Stomach smooth muscle (tissue), 2 donors: ENCODE data around the gene GOLGB1.
"Not testable (repeated sequence)": the region's sequence is repeated elsewhere in the genome, so short reads cannot be mapped to it uniquely, and the experiment has no call there.

Experiments
- H3K27ac ChIP-seq: one replicate; pipeline ENCODE4 v1.7.0; 2013; ENCODE audit warnings: mild to moderate bottlenecking, low read length, inconsistent platforms
- H3K27me3 ChIP-seq, 2 donors: one replicate each; pipeline ENCODE4 v1.7.0; 2013; ENCODE audit warnings: low read length in 2 of 2; ENCODE audit not compliant: insufficient read depth in 2 of 2, control insufficient read depth in 1 of 2
- H3K36me3 ChIP-seq, 2 donors: one replicate each; pipeline ENCODE4 v1.7.0; 2013; ENCODE audit warnings: low read length in 2 of 2; ENCODE audit not compliant: control insufficient read depth in 2 of 2, insufficient read depth in 2 of 2
- H3K4me1 ChIP-seq: one replicate; pipeline ENCODE4 v1.7.0; 2013; ENCODE audit warnings: low read length; ENCODE audit not compliant: control insufficient read depth, insufficient read depth
- H3K4me3 ChIP-seq, 2 donors: one replicate each; pipeline ENCODE4 v1.7.0; 2013; ENCODE audit warnings: low read length in 2 of 2
- H3K9ac ChIP-seq, 2 donors: one replicate each; pipeline ENCODE4 v1.7.0; 2013; ENCODE audit warnings: low read length in 2 of 2, mild to moderate bottlenecking in 1 of 2
- H3K9me3 ChIP-seq, 2 donors: one replicate each; pipeline ENCODE4 v1.7.0; 2013; ENCODE audit warnings: low read length in 2 of 2; ENCODE audit not compliant: control insufficient read depth in 2 of 2
- donor health status: healthy.
- donor health status: Pancreatic carcinoma.

GOLGB1 gene, protein sequence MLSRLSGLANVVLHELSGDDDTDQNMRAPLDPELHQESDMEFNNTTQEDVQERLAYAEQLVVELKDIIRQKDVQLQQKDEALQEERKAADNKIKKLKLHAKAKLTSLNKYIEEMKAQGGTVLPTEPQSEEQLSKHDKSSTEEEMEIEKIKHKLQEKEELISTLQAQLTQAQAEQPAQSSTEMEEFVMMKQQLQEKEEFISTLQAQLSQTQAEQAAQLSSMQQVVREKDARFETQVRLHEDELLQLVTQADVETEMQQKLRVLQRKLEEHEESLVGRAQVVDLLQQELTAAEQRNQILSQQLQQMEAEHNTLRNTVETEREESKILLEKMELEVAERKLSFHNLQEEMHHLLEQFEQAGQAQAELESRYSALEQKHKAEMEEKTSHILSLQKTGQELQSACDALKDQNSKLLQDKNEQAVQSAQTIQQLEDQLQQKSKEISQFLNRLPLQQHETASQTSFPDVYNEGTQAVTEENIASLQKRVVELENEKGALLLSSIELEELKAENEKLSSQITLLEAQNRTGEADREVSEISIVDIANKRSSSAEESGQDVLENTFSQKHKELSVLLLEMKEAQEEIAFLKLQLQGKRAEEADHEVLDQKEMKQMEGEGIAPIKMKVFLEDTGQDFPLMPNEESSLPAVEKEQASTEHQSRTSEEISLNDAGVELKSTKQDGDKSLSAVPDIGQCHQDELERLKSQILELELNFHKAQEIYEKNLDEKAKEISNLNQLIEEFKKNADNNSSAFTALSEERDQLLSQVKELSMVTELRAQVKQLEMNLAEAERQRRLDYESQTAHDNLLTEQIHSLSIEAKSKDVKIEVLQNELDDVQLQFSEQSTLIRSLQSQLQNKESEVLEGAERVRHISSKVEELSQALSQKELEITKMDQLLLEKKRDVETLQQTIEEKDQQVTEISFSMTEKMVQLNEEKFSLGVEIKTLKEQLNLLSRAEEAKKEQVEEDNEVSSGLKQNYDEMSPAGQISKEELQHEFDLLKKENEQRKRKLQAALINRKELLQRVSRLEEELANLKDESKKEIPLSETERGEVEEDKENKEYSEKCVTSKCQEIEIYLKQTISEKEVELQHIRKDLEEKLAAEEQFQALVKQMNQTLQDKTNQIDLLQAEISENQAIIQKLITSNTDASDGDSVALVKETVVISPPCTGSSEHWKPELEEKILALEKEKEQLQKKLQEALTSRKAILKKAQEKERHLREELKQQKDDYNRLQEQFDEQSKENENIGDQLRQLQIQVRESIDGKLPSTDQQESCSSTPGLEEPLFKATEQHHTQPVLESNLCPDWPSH (N-terminal part only)

DNA sequence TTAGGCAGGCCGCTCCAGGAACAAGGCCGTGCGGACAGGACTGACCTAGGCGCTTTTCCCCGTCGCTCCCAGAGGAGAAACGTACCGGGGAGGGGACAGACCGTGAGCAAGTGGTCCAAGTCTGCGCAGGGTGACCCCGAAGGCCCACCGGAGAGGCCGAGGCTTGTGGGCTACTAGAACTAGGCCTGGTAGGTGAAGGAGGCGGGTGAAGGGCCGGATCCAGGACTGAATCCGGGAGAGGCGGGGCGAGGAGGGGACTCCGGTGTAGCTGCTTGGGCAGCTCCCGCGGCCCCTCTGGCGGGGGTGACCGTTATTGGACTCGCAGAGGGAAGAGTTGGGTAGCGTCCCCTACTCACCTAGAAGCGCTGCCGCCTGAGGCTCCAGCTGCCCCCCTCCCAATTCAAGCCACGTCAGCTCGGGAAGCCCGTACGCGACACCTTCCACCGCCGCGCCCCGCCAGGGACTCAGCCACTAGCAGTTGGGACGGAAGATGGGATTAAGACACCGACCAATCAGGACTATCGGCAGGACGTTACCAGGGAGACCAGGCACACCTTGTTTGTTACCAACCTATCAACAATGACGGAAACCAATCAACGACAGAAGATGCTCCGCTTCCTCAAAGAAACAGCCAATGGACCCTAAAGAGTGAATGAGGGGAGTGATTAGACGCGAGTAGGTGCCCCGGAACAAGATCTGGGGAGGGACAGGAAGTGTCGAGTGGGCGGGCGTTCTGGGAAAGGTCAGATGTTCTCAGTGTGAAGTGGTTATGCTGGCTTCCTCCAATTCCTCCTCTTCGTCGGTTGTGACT is at the start of gene GOLGB1:
Gene GOLGB1, minus strand, starts transcription at position 466 of the 811 bp plus-strand sequence. CDS start 18,770 bp downstream, outside the sequence.
- Histone ChIP-seq H3K4me3 (peak within 1 kb of the TSS; percentile 69 to 90), H3K9me3 (no peaks in the 10 kb centered on the region)

DNA sequence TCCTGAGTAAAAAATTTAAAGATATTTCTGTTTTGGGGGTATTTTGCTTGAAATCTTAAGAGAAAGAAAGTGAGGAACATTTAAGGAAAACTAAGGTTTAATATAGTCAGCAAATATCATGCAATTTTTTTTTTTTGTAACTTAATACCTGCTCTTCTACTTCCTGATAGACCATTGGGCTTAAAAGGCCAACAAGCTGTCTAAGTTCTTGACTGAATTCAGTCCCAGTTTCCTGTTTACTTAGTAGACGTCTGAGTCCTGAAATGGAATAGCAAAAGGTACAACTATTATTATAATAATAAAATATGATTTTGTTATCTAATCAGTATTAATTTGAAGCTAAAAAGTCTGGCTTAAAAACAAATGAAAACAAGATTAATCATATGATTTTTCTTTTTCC is 47.4 kb upstream of the GOLGB1 start:
- Histone ChIP-seq H3K27ac (no peak overlapping the region), H3K36me3 (peaks cover 0 to 2% of the 10 kb centered on the region in 2 donors), H3K9ac (no peak overlapping the region), H3K9me3 (no peaks in the 10 kb centered on the region), H3K4me1 (no peaks in the 10 kb centered on the region), H3K27me3 (no peaks in the 10 kb centered on the region), H3K4me3 (no peak overlapping the region)

More for the DNA sequence above, at the start of gene GOLGB1:
- H3K4me1 ChIP-seq = peaks cover 17% of the 10 kb centered on the region
- H3K27ac ChIP-seq = peak within 1 kb of the TSS; percentile 89
- peak within 1 kb of the TSS; percentile 88 to 96 for H3K9ac ChIP-seq
- H3K36me3 ChIP-seq = no peaks in the 10 kb centered on the region
- H3K27me3 ChIP-seq = no peaks in the 10 kb centered on the region

DNA sequence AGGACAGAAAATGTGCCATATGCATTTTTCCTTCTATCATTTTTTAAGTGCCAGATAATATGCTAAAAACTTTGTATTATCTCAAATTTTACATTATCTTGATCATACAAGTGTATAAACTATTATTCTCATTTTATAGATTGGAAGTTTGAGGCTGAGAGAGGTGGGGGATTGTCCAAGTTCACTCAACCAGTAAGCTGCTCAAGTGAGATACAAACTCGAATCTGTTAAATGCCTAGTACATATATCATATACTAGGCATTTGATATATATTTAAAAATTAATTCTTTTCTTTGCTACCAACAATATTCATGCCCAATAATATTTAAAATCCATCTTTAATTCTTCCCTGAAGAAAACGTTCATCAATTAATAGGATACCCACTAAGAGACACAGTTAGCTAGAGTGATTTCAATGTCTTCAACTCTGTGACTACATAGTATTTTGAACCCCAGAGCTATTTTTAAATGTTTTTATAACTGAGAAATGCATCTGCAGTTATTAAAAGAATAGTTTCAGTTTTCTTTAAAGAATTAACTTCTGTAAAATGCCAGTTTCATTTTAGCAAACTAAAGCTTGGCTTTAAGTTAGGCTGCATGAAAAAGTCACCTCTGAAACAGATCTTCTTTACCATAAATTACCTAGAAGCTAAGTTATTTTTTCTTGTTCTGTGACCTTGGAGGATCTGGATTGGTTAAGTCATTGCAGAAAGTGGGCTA is 44.9 kb upstream of the GOLGB1 start:
- Histone ChIP-seq H3K36me3 (peaks cover 0 to 4% of the 10 kb centered on the region in 2 donors), H3K4me3 (no peak overlapping the region), H3K4me1 (no peaks in the 10 kb centered on the region), H3K9ac (no peak overlapping the region), H3K27me3 (no peaks in the 10 kb centered on the region), H3K27ac (no peak overlapping the region), H3K9me3 (no peaks in the 10 kb centered on the region)

DNA sequence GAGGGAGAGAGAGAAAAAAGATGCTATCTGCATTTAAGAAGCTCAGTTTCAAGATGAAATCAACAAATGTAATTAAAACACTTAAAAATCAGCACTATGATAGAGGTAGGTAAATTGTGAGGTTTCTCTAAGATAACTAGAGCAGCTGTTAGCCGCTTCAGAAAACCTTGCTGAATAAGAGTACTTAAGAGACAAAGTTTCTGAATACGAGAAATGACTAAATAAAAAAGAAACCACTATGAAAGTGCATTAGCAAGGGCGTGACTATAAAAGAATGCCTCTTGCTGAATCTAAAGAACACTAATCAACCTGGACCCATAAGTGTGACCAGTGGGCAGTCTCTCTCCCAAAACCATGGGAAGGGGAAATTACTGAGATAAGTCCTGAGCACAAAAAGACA is 43.5 kb upstream of the GOLGB1 start:
- Histone ChIP-seq H3K4me1 (no peaks in the 10 kb centered on the region), H3K4me3 (no peak overlapping the region), H3K36me3 (peaks cover 0 to 17% of the 10 kb centered on the region in 2 donors), H3K9me3 (no peaks in the 10 kb centered on the region), H3K27me3 (no peaks in the 10 kb centered on the region), H3K27ac (no peak overlapping the region), H3K9ac (no peak overlapping the region)

DNA sequence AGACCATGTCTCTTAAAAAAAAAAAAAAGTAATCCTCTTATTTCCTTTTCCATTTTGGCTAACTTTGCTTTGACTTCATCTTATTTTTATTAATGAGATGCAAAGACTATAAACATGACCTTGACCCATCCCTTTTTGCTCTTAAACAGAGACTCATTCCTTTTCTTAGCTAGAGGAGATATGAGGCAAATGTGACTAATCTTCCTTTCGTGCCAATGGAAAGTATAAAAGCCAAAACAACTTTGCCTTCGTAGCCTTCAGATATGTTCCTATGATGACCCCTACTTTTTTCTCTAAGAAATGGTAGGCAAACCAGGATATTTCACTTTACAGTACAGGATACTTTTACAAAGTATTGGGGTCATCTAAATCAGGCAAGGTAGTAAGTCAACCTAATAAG is 36.9 kb upstream of the GOLGB1 start:
- Histone ChIP-seq H3K9ac (no peak overlapping the region), H3K4me1 (no peaks in the 10 kb centered on the region), H3K36me3 (peaks cover 2 to 24% of the 10 kb centered on the region in 2 donors), H3K27ac (no peak overlapping the region), H3K27me3 (no peaks in the 10 kb centered on the region), H3K9me3 (no peaks in the 10 kb centered on the region), H3K4me3 (no peak overlapping the region)

DNA sequence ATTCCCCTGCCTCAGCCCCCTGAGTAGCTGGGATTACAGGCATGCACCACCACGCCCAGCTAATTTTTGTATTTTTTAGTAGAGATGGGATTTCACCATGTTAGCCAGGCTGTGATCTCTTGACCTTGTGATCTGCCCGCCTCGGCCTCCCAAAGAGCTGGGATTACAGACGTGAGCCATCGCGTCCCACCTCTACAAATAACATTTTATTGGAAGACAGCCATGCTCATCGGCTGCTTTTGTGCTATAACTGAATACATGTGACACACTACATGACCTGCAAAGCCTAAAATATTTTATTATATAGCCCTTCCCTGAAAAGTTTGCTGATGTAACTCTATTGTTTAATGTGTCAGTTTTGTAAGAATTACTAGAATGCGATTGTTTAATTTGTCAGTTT is 33.2 kb upstream of the GOLGB1 start:
- H3K4me3 ChIP-seq, H3K27me3 ChIP-seq, H3K9me3 ChIP-seq, H3K4me1 ChIP-seq, H3K27ac ChIP-seq, H3K9ac ChIP-seq: not testable (repeated sequence)
- H3K36me3 ChIP-seq = peaks cover 17 to 18% of the 10 kb centered on the region in 2 donors

DNA sequence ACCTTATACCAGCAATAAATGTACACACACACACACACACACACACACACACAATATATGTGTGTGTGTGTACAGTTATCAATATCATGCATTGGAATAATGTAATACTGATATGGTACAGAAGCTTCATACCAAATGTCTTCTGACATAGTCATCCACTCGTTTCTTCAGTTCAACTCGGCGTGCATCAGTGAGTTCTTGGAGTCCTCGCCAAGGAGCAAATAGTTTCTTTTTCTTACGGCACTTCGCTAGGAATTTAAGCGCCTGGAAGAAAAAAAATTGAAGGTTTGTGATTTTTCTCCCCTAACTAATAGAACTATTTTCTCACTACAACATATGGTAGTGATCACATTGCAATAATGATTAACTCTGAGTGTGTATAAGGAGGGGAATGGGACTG is 32.1 kb upstream of the GOLGB1 start:
- Histone ChIP-seq H3K27ac (no peak overlapping the region), H3K4me1 (no peaks in the 10 kb centered on the region), H3K27me3 (no peaks in the 10 kb centered on the region), H3K4me3 (no peak overlapping the region), H3K9me3 (no peaks in the 10 kb centered on the region), H3K36me3 (peaks cover 13 to 15% of the 10 kb centered on the region in 2 donors), H3K9ac (no peak overlapping the region)

DNA sequence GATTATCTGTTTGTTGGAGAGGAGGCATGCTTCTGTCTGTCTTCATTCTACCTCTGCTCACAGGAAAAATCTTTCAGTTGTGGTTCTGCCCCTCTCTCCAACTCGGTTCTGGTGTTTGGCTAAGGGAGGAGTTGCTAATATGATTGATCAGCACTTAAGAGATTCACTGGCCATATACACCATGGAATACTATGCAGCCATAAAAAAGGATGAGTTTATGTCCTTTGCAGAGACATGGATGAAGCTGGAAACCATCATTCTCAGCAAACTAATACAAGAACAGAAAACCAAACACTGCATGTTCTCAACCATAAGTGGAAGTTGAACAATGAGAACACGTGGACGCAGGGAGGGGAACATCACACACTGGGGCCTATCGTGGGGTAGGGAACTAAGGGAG is 25.6 kb upstream of the GOLGB1 start:
- H3K9me3 ChIP-seq, H3K27ac ChIP-seq, H3K4me1 ChIP-seq, H3K4me3 ChIP-seq, H3K9ac ChIP-seq, H3K27me3 ChIP-seq: not testable (repeated sequence)
- peaks cover 16 to 25% of the 10 kb centered on the region in 2 donors for H3K36me3 ChIP-seq

DNA sequence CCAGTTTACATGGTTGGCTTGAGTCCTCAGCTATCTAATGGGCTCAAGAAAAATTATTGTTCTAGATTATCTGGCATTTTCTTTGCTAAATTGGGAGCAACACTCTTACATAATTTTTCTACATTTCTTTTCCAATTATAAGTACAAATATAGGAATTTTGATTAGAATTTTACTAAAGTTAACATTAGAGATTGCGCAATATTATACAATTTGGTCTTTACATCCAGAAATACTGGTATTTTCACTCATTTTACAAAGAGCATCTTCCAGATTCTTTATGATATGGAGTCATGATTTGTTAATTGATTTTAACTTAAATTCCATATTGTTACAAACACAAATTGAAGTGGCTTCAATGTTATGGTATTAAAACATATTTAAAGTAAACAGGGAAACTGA is 19.7 kb upstream of the GOLGB1 start:
- H3K27ac ChIP-seq = no peak overlapping the region
- H3K9me3 ChIP-seq = no peaks in the 10 kb centered on the region
- H3K36me3 ChIP-seq = peaks cover 10 to 18% of the 10 kb centered on the region in 2 donors
- H3K4me1 ChIP-seq = no peaks in the 10 kb centered on the region
- no peaks in the 10 kb centered on the region for H3K27me3 ChIP-seq
- H3K9ac ChIP-seq = no peak overlapping the region
- H3K4me3 ChIP-seq = no peak overlapping the region
